Activated T-cell treated with anti-CD3 and anti-CD28 coated beads, Interleukin-2, amount 50 U/mL, for 4 hours (primary cell): ENCODE data around the gene WDR37. TPM values are rescaled to one million over a fixed set of nuclear protein-coding genes. Genes with fewer than 3 reads are reported as not detected.
"Not testable (repeated sequence)": the region's sequence is repeated elsewhere in the genome, so short reads cannot be mapped to it uniquely, and the experiment has no call there.

Experiments used
- ATAC-seq, 2 donors: fragments of 200-7000 bp; cut with Tn5 transposase; one replicate each; pipeline ENCODE4 v1.10.0; 2021
- DNase-seq: peaks from one replicate; pipeline ENCODE4 v3.0.0-alpha.2; 2020
- H3K27me3 Mint-ChIP-seq: one replicate; pipeline ENCODE4 v1.8.0; 2021; ENCODE audit warnings: low read depth, mixed read lengths
- H3K36me3 Mint-ChIP-seq: one replicate; pipeline ENCODE4 v1.8.0; 2022; ENCODE audit warnings: mixed read lengths; ENCODE audit not compliant: insufficient read depth
- H3K4me1 Mint-ChIP-seq: one replicate; pipeline ENCODE4 v1.8.0; 2021; ENCODE audit warnings: low read depth, mixed read lengths
- H3K4me3 Mint-ChIP-seq: one replicate; pipeline ENCODE4 v1.8.0; 2021; ENCODE audit warnings: mild to moderate bottlenecking, moderate library complexity, mixed read lengths
- H3K9me3 Mint-ChIP-seq: one replicate; pipeline ENCODE4 v1.8.0; 2021; ENCODE audit warnings: mixed read lengths
- total RNA-seq, 3 donors: library from RNA; stranded (reverse); gene quantifications; one replicate each; pipeline ENCODE4 v1.2.1, GENCODE V29; 2021

WDR37 gene
- total RNA-seq, 3 donors from 2014 or later: 10.5 to 13.5 (median 12.2) TPM

GRCh38 chr10:1029838-1030237 is 26.3 kb upstream of the WDR37 start:
- DNase-seq (no peak), ATAC-seq (no peak)
- Mint-ChIP-seq H3K36me3 (no peaks in the 10 kb centered on the region), H3K4me3 (no peak overlapping the region), H3K4me1 (no peaks in the 10 kb centered on the region), H3K27me3 (no peaks in the 10 kb centered on the region), H3K9me3 (no peaks in the 10 kb centered on the region)

GRCh38 chr10:1033601-1034000 is 22.6 kb upstream of the WDR37 start:
- peaks cover 3% of the 10 kb centered on the region for H3K4me1 Mint-ChIP-seq
- peaks cover 8% of the 10 kb centered on the region for H3K36me3 Mint-ChIP-seq
- no peak for DNase-seq
- no peaks in the 10 kb centered on the region for H3K9me3 Mint-ChIP-seq
- no peak overlapping the region for H3K4me3 Mint-ChIP-seq
- H3K27me3 Mint-ChIP-seq: no peaks in the 10 kb centered on the region
- no peak for ATAC-seq

GRCh38 chr10:1034758-1035157 is 21.4 kb upstream of the WDR37 start:
- DNase-seq: no peak
- Mint-ChIP-seq H3K27me3 (no peaks in the 10 kb centered on the region), H3K9me3 (no peaks in the 10 kb centered on the region), H3K36me3 (peaks cover 8% of the 10 kb centered on the region), H3K4me3 (no peak overlapping the region), H3K4me1 (peaks cover 3% of the 10 kb centered on the region)
- ATAC-seq: no peak

GRCh38 chr10:1035201-1035600 is 21.0 kb upstream of the WDR37 start:
- Mint-ChIP-seq H3K4me1 (peaks cover 3% of the 10 kb centered on the region), H3K9me3 (no peaks in the 10 kb centered on the region), H3K27me3 (no peaks in the 10 kb centered on the region), H3K36me3 (peaks cover 10% of the 10 kb centered on the region), H3K4me3 (no peak overlapping the region)
- DNase-seq (no peak), ATAC-seq (no peak)

- H3K4me3 Mint-ChIP-seq: no peak overlapping the region
- H3K4me1 Mint-ChIP-seq: peaks cover 3% of the 10 kb centered on the region
- DNase-seq: peak; percentile 39
- H3K9me3 Mint-ChIP-seq: no peaks in the 10 kb centered on the region
- peaks cover 11% of the 10 kb centered on the region for H3K36me3 Mint-ChIP-seq
- peak; percentile 89 to 93 for ATAC-seq
- H3K27me3 Mint-ChIP-seq: no peaks in the 10 kb centered on the region
Measured at GRCh38 chr10:1036341-1036791, 19.8 kb upstream of the WDR37 start.

GRCh38 chr10:1037098-1037497 is 19.1 kb upstream of the WDR37 start:
- Mint-ChIP-seq H3K36me3 (peaks cover 11% of the 10 kb centered on the region), H3K27me3 (no peaks in the 10 kb centered on the region), H3K4me3 (no peak overlapping the region), H3K4me1 (peaks cover 3% of the 10 kb centered on the region), H3K9me3 (no peaks in the 10 kb centered on the region)
- no peak for ATAC-seq
- DNase-seq: no peak

- ATAC-seq, H3K27me3 Mint-ChIP-seq, H3K9me3 Mint-ChIP-seq, H3K4me3 Mint-ChIP-seq, DNase-seq: not testable (repeated sequence)
- H3K36me3 Mint-ChIP-seq: peaks cover 18% of the 10 kb centered on the region
- H3K4me1 Mint-ChIP-seq: peaks cover 12% of the 10 kb centered on the region
Measured at GRCh38 chr10:1038769-1039168, 17.4 kb upstream of the WDR37 start.

- DNase-seq: no peak
- Mint-ChIP-seq H3K4me1 (peaks cover 25% of the 10 kb centered on the region), H3K4me3 (no peak overlapping the region), H3K36me3 (peaks cover 25% of the 10 kb centered on the region), H3K9me3 (no peaks in the 10 kb centered on the region), H3K27me3 (no peaks in the 10 kb centered on the region)
- no peak for ATAC-seq
Measured at GRCh38 chr10:1040133-1040532, 16.1 kb upstream of the WDR37 start.

- Mint-ChIP-seq H3K27me3 (no peaks in the 10 kb centered on the region), H3K4me3 (no peak overlapping the region), H3K36me3 (peaks cover 25% of the 10 kb centered on the region), H3K9me3 (no peaks in the 10 kb centered on the region), H3K4me1 (peaks cover 32% of the 10 kb centered on the region)
- DNase-seq (no peak), ATAC-seq (no peak)
Measured at GRCh38 chr10:1041514-1041913, 14.7 kb upstream of the WDR37 start.

- no peak for DNase-seq
- Mint-ChIP-seq H3K27me3 (no peaks in the 10 kb centered on the region), H3K4me1 (peaks cover 42% of the 10 kb centered on the region), H3K9me3 (no peaks in the 10 kb centered on the region), H3K36me3 (peaks cover 19% of the 10 kb centered on the region), H3K4me3 (peak overlapping the region; percentile 72)
- ATAC-seq: peak; percentile 9 to 11
Measured at GRCh38 chr10:1043532-1043995, 12.6 kb upstream of the WDR37 start.

- Mint-ChIP-seq H3K36me3 (peaks cover 19% of the 10 kb centered on the region), H3K4me3 (peak overlapping the region; percentile 72), H3K27me3 (no peaks in the 10 kb centered on the region), H3K9me3 (no peaks in the 10 kb centered on the region), H3K4me1 (peaks cover 43% of the 10 kb centered on the region)
- DNase-seq: no peak
- no peak for ATAC-seq
Measured at GRCh38 chr10:1044146-1044545, 12.0 kb upstream of the WDR37 start.

- Mint-ChIP-seq H3K27me3 (no peaks in the 10 kb centered on the region), H3K4me3 (peak overlapping the region; percentile 72), H3K4me1 (peaks cover 43% of the 10 kb centered on the region), H3K36me3 (peaks cover 19% of the 10 kb centered on the region), H3K9me3 (no peaks in the 10 kb centered on the region)
- DNase-seq: no peak
- ATAC-seq: no peak
Measured at GRCh38 chr10:1044964-1045363, 11.2 kb upstream of the WDR37 start.

- no peak for ATAC-seq
- peaks cover 16% of the 10 kb centered on the region for H3K36me3 Mint-ChIP-seq
- peaks cover 45% of the 10 kb centered on the region for H3K4me1 Mint-ChIP-seq
Measured at GRCh38 chr10:1045415-1045814, 10.8 kb upstream of the WDR37 start.

GRCh38 chr10:1047937-1048336 is 8.2 kb upstream of the WDR37 start:
- Mint-ChIP-seq H3K27me3 (no peaks in the 10 kb centered on the region), H3K4me3 (peak overlapping the region; percentile 92), H3K36me3 (peaks cover 20% of the 10 kb centered on the region), H3K9me3 (no peaks in the 10 kb centered on the region), H3K4me1 (peaks cover 67% of the 10 kb centered on the region)
- DNase-seq: no peak
- no peak for ATAC-seq

More at GRCh38 chr10:1045415-1045814, 10.8 kb upstream of the WDR37 start:
- Mint-ChIP-seq H3K4me3 (peak overlapping the region; percentile 4), H3K27me3 (no peaks in the 10 kb centered on the region), H3K9me3 (no peaks in the 10 kb centered on the region)
- no peak for DNase-seq

GRCh38 chr10:1048349-1048731 is 7.8 kb upstream of the WDR37 start:
- peak overlapping the region; percentile 92 for H3K4me3 Mint-ChIP-seq
- DNase-seq (peak; percentile 61), ATAC-seq (peak; percentile 20 to 21)
- peaks cover 67% of the 10 kb centered on the region for H3K4me1 Mint-ChIP-seq
- no peaks in the 10 kb centered on the region for H3K9me3 Mint-ChIP-seq
- H3K36me3 Mint-ChIP-seq: peaks cover 16% of the 10 kb centered on the region
- H3K27me3 Mint-ChIP-seq: no peaks in the 10 kb centered on the region
